MG63 (cell line): ENCODE data around the gene NOTCH1. TPM values are rescaled to one million over a fixed set of nuclear protein-coding genes. Genes with fewer than 3 reads are reported as not detected.
"Not testable (repeated sequence)": the region's sequence is repeated elsewhere in the genome, so short reads cannot be mapped to it uniquely, and the experiment has no call there.

Experiments used
- DNase-seq: peaks from one replicate; pipeline ENCODE4 v3.0.0-alpha.2; 2020
- H3K27me3 ChIP-seq: fragments of 250-450 bp; sonication (Bioruptor Pico); 2 replicates; pipeline ENCODE4 v1.5.1; 2020; ENCODE audit warnings: mild to moderate bottlenecking, moderate library complexity
- H3K36me3 ChIP-seq: fragments of 250-450 bp; sonication (Bioruptor Pico); 2 replicates; pipeline ENCODE4 v1.5.1; 2020; ENCODE audit warnings: mild to moderate bottlenecking, moderate library complexity
- H3K4me3 ChIP-seq: fragments of 250-450 bp; sonication (Bioruptor Pico); 2 replicates; pipeline ENCODE4 v1.5.1; 2020; ENCODE audit warnings: mild to moderate bottlenecking, moderate library complexity
- H3K9me3 ChIP-seq: fragments of 250-450 bp; sonication (Bioruptor Pico); 2 replicates; pipeline ENCODE4 v1.5.1; 2020; ENCODE audit warnings: mild to moderate bottlenecking, moderate library complexity
- total RNA-seq: library from RNA; depleted of rRNA; stranded (reverse); fragments of >200 nt; shearing (Covaris generic); gene quantifications from 2 replicates; pipeline ENCODE4 v1.2.3, GENCODE V29; 2014; ENCODE audit warnings: low replicate concordance

NOTCH1 gene
- total RNA-seq, 1 experiment from 2014 or later: 4.7 TPM

DNA sequence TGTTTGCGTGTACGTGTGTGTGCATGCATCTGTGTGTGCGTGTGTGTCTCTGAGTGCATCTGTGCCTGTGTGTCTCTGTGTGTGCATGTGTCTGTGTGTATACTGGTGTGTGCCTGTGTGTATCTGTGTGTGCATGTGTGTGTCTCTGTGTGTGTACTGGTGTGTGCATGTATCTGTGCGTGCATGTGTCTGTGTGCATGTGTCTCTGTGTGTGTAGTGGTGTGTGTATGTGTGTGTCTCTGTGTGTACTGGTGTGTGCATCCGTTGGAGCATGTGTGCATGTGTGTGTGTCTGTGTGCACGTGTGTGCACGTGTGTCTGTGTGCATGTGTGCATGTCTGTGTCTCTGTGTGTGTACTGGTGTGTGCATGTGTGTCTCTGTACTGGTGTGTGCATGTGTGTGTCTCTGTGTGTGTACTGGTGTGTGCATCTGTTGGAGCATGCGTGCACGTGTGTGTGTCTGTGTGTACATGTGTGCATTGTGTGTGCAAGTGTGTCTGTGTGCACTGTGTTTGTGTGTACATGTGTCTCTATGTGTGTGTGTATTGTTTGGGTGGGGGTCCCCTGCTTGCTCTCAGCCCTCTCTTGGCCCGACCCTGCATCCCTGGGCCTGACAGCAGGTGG is 23.8 kb upstream of the NOTCH1 start:
- Histone ChIP-seq H3K9me3 (no peaks in the 10 kb centered on the region), H3K4me3 (no peak overlapping the region), H3K36me3 (no peaks in the 10 kb centered on the region), H3K27me3 (no peaks in the 10 kb centered on the region)
- DNase-seq: no peak

DNA sequence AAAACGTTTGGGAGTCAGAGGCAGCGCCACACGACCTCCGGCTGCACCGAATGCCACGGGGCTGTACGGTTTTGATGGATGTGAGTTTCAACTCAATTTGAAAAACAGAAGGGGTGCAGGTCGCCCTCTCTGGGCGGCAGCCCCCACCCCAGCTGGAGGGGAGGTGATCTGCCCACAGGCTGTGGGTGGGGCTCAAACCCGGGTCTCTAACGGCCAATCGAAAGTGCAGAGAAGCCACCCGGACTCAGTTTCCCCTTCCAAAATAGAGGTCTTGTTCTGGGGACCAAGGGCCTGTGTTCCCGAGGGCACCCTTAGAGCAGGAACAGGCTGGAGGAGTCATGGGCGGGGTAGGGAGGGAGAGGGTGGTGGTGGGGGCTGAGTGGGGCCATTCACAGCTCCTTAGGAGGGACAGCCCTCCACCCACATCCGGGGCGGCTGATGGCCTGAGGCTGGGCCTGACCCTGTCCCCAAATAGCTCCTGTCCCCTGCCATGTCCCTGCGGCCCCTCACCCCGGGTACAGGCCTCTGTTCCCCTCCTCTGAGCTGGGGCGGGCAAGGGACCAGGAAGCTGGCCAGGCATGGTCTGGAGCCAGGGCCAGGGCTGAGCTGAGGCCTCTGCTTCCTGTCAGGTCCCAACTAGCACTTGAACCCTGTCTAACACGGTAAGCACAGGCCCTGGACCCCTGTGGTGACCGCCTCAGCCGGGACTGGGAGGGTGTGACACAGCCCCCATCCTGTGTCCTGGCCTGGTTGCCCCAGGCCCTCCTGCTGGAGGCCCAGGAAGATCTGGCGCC is 22.6 kb upstream of the NOTCH1 start:
- H3K36me3 ChIP-seq: no peaks in the 10 kb centered on the region
- DNase-seq: peak; percentile 38
- H3K9me3 ChIP-seq: no peaks in the 10 kb centered on the region
- H3K4me3 ChIP-seq: no peak overlapping the region
- no peaks in the 10 kb centered on the region for H3K27me3 ChIP-seq

DNA sequence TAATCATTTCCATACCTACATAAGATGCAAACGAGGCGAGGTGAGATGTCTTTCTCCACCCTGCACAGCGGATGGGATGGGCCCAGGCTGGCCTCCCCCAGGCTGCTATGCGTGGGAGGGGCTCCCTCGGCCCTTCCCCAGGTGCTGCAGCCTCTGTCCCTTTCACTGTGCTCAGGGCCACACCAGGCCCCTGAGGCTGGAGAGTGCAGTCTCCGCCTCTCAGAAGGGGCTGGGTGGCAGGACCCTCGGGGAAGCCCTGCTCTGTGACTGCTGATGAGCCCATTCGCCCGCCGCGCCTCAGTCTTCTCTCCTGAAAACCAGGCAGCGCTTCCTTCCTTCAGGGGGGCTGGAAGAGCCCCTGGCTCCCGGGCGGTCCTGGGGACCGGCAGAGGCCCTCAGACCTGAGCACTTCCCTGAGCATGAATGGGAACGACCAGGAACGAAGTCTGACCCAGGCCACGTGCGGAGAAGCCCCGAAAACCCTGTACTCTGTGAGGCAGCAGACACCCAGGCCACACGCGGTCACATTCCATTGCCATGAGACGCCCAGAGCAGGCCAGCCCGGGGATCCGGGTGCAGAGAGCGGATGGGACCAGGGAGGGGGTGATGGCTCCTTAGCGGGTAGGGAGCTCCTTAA is 21.9 kb upstream of the NOTCH1 start:
- H3K36me3 ChIP-seq: no peaks in the 10 kb centered on the region

DNA sequence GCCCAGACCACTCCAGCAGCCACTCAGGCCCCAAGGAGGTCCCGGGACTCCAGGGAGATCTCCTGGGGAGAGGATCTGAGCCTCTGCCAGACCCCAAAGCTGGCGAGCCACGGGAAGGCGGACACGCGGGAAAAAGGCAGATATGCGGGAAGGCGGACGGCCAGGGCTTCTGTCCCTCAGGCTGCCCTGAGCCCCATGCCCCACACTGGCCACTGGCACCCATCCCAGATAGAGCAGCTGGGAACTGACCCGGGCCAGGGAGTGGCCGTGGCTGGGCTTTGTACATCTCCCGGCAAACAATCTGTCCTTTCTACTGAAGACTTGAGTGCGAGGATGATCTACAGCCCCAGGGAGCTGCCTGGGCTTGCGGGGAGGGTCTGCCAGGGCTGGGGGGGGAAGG is 21.1 kb upstream of the NOTCH1 start:
- no peaks in the 10 kb centered on the region for H3K27me3 ChIP-seq
- H3K9me3 ChIP-seq: no peaks in the 10 kb centered on the region
- no peak overlapping the region for H3K4me3 ChIP-seq
- H3K36me3 ChIP-seq: no peaks in the 10 kb centered on the region
- no peak for DNase-seq

More for the DNA sequence above, 21.9 kb upstream of the NOTCH1 start:
- Histone ChIP-seq H3K27me3 (no peaks in the 10 kb centered on the region), H3K9me3 (no peaks in the 10 kb centered on the region), H3K4me3 (no peak overlapping the region)
- peak; percentile 85 for DNase-seq

DNA sequence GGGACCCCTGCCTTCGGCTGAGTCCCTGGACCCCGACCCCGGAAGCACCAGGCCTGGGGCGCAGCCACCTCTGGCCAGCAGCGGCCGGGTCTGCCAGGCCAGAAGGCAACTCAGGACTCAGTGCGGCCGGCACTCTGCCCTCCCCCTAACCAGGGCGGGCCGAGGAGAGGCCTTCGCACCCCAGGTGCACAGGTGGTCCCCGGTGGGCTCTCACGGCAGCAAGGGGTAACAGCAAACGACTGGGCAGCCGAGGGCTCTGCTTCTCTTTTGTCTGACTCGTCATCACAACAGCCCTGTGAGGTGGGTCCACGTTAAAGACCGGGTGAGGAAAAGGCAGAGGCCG is 20.7 kb upstream of the NOTCH1 start:
- Histone ChIP-seq H3K4me3 (no peak overlapping the region), H3K9me3 (no peaks in the 10 kb centered on the region), H3K27me3 (no peaks in the 10 kb centered on the region), H3K36me3 (no peaks in the 10 kb centered on the region)
- DNase-seq: no peak

DNA sequence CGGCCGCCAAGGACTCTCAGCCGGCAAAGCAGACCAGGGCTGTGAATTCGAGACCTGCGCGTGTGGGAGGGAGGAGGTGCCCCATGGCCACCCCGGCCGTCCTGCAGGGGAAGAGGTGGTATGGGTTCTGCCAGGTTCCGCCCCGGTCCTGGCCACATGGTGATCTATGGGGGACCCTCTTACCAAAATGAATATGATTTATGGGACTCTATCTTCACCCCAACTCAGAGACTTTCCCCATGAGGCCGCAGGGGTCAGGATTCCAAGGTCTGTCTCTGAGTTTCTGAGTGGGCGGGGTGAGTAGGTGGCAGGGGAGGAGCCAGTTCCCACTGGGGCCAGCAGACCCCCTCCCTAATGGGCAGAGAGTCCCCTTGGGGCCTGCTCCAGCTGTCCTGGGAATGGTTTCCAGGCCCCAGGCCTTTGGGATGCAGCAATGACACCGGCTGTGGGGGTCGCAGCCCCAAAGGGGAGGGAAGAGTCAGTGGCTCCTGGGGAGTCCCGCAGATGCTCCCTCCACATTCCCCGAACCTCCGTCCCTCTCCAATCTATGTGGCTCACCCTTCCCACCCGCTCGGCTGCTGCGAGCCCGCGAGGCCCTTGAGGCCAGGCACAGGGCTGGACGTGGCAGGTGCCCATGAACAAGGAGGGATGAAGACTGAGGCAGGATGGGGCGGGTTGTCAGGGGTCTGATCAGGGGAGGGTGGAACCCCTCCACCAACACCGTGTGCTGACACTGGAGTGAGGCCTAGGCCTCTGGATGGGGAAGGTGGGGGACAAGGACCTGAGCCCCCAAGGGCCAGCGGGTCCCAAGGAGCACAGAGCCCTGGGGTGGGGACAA is 20.1 kb upstream of the NOTCH1 start:
- DNase-seq: no peak
- Histone ChIP-seq H3K36me3 (no peaks in the 10 kb centered on the region), H3K4me3 (no peak overlapping the region)

DNA sequence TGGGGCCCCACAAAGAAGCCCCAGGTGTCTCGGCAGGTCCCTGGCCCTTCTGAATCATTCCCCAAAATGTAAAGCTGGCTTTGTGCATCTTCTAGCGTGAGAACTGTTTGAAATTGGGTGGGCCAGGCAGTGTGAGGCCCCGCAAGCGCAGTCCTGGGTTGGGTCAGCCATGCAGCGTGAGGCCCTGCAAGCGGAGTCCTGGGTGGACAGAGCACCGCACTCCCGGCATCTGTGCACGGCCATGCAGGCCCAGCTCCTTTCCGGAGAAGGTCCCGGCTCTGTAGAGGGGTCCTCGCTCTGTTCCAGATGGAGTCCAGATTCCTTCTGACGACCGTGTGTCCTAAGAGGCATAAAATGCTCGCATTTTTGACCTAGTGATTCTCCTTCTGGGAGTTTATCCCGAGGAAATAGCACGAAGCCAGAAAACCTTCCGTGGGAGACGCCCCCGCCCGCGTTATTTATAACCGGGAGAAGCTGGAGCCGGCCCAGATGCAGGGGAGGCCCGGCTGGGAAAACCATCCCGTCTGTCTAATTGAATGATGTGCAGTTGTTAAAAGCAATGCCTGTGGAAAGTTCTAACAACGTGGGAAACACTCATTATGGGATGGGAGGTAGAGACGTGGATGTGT is 19.4 kb upstream of the NOTCH1 start:
- H3K9me3 ChIP-seq: no peaks in the 10 kb centered on the region
- no peak overlapping the region for H3K4me3 ChIP-seq
- no peaks in the 10 kb centered on the region for H3K36me3 ChIP-seq
- no peaks in the 10 kb centered on the region for H3K27me3 ChIP-seq
- DNase-seq: no peak

More for the DNA sequence above, 20.1 kb upstream of the NOTCH1 start:
- Histone ChIP-seq H3K9me3 (no peaks in the 10 kb centered on the region), H3K27me3 (no peaks in the 10 kb centered on the region)

DNA sequence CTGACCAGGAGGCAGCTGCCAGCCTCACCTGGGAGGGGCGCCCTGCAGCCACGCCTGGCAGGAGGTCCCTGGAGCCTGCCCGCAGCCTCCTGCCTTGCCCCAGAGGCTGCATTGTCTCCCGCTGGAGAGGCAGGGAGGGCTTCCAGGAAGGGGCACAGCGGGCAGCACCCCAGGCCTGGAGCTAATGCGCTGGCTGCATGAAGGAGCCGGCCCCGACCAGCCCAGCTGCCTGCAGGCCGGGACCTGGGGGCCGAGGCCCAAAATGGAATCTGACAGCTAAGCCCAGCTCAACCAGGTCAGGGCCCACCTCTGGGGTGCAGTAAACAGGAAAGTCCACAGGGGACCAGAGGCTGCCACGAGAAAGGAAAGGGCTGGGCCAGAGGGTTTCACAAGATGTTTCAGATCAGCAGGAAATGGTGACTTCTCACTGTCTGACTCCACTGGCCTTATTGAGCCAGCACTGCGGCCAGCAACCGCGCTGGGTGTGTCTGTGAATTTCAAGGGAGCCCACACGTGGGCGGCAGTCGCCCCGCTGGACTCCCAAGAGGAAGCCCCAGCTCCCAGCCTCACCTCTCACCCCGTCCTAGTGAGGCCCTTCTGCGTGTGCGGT is 18.6 kb upstream of the NOTCH1 start:
- no peak for DNase-seq
- no peaks in the 10 kb centered on the region for H3K36me3 ChIP-seq
- H3K9me3 ChIP-seq: peaks cover under 1% of the 10 kb centered on the region
- no peak overlapping the region for H3K4me3 ChIP-seq
- no peaks in the 10 kb centered on the region for H3K27me3 ChIP-seq

DNA sequence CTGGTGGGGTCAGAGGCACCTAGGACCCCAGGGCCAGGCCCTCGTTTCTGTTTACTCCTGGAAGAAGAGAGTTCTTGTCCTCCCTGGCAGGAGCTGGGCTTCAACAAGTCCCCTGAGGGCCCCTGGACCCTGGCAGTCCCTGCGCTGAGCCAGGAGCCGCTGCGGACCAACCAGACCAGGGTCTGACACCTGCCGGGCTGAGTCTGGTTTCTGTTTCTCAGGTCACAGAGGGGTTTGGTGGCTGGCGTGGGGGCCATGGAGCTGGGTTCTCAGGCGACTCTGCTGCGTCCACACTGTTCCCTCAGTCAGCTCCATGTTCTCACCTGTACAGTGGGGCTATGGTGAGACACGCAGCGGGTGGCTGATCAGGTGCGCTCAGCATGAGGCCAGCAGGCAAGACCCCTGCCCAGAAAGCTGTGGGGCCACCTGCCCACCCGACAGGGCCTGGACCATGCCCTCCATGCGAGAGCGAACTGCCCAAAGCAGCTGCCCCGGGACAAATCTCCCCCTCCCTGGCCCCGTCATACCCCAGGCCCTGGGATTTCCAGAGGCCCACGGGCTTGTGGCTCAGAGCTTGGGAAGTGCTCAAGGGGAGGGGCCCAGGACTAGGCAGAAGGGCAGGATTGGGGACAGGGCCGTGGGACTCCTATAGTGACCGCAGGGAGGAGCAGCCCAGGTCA is 17.9 kb upstream of the NOTCH1 start:
- no peaks in the 10 kb centered on the region for H3K27me3 ChIP-seq
- DNase-seq: no peak
- no peak overlapping the region for H3K4me3 ChIP-seq
- H3K9me3 ChIP-seq: peaks cover 7% of the 10 kb centered on the region
- H3K36me3 ChIP-seq: no peaks in the 10 kb centered on the region

DNA sequence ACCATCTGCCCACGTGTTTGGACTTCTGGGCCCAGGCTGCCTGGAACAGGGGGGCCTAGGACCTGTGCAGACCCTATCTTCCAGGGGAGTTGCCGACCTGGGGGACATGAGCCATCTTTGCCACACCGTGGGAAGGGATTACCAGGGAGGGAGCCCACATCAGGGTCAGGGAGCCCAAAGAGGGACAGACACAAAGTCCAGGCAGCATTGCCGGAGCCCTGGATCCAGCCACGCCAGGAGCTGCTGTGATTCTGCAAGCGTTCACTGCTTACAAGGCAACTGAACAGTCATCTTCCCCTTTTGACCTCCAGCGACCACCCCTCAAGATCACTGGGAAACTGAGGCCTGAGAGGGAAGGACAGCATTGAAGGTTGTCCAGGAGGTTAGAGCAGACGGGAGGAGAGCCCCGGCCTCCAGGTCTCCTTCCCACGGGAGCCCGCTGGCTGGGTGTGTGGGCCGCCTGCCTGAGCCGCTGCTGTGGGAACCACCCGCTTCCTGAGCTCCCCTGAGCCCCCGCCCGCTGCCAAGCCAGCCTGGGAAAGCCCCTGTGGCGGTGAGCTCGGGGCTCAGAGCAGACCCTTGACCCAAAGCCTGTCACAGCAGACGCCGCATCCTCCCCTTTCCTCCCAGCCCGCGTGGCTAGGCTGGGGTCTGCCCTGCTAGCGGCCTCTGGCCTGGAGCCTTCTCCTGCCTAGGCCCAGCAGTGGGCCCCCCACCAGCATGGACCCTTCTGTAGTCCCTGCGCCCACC is 17.1 kb upstream of the NOTCH1 start:
- H3K27me3 ChIP-seq: no peaks in the 10 kb centered on the region
- no peak overlapping the region for H3K4me3 ChIP-seq
- no peak for DNase-seq
- no peaks in the 10 kb centered on the region for H3K36me3 ChIP-seq
- H3K9me3 ChIP-seq: peaks cover 7% of the 10 kb centered on the region

DNA sequence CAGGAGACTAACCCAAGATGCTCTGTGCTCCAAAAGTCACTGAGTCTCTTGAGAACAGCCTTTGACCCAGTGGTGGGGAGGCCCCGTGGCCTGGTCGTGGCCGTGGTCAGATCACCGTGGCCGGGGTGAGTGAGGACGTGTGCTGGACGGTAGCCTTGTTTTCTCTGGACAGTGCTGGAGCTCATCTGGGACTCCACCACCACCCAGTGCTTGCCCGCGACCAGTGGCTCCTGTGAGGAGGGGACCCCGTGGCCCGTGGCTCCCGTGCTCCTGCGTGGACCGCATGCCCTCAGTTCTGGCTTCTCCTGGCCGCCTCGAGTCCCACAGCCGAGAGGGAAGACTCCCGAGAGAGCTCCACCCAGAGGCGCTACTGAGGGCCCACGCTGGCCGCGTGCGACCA is 15.9 kb upstream of the NOTCH1 start:
- Histone ChIP-seq H3K36me3 (no peaks in the 10 kb centered on the region), H3K27me3 (no peaks in the 10 kb centered on the region), H3K9me3 (peaks cover 7% of the 10 kb centered on the region), H3K4me3 (no peak overlapping the region)
- no peak for DNase-seq

DNA sequence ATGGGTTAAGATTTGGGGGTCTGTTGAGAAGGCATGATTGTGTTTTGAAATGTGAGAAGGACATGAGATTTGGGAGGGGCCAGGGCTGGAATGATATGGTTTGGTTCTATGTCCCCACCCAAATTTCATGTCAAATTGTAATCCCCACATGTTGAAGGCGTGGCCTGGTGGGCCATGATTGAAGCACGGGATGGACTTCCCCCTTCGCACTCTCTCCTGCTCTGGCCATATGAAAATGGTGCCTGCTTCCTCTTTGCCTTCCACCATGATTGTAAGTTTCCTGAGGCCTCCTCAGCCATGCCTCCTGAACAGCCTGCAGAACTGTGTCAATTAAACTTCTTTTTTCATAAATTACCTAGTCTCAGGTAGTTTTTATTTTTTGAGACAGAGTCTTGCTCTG is 14.7 kb upstream of the NOTCH1 start:
- Histone ChIP-seq H3K9me3 (peaks cover 7% of the 10 kb centered on the region), H3K27me3 (no peaks in the 10 kb centered on the region)

DNA sequence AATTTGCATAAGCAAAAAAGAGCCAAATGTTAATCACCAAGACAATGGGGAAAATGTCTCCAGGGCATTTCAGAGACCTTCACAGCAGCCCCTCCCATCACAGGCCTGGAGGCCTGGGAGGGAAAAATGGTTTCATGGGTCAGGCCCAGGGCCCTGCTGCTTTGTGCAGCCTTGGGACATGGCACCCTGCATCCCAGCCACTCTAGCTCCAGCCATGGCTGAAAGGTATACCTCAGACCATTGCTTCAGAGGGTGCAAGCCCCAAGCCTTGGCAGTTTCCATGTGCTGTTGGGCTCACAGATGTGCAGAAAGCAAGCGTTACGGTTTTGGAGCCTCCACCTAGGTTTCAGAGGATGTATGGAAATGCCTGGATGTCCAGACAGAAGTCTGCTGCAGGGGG is 13.5 kb upstream of the NOTCH1 start:
- H3K27me3 ChIP-seq, H3K36me3 ChIP-seq, H3K4me3 ChIP-seq, H3K9me3 ChIP-seq, DNase-seq: not testable (repeated sequence)

More for the DNA sequence above, 14.7 kb upstream of the NOTCH1 start:
- Histone ChIP-seq H3K4me3 (no peak overlapping the region), H3K36me3 (no peaks in the 10 kb centered on the region)
- no peak for DNase-seq

DNA sequence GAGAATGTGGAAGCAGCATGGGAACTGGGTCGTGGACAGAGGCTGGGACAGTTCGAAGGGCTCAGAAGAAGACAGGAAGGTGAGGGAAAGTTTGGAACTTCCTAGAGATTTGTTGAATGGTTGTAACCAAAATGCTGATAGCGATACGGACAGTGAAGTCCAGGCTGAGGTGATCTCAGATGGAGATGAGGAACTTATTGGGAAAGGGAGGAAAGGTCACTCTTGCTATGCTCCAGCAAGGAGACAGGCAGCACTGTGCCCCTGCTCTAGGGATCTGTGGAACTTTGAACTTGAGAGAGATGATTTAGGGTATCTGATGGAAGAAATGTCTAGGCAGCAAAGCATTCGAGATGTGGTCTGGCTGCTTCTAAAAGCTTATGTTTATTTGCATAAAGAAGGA is 13.0 kb upstream of the NOTCH1 start:
- H3K9me3 ChIP-seq, H3K4me3 ChIP-seq, H3K36me3 ChIP-seq, H3K27me3 ChIP-seq, DNase-seq: not testable (repeated sequence)

DNA sequence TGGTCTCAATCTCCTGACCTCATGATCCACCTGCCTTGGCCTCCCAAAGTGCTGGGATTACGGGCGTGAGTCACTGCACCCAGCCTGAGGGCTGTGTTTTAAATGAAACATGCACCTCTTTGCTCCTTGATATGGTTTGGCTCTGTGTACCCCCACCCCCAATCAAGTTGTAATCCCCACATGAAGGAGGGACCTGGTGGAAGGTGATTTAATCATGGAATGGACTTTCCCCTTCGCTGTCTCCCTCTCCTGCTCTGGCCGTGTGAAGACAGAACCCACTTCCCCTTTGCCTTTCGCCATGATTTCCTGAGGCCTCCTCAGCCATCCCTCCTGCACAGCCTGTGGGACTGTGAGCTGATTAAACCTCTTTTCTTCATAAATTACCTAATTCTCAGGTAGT is 12.5 kb upstream of the NOTCH1 start:
- Histone ChIP-seq H3K27me3 (no peaks in the 10 kb centered on the region), H3K36me3 (no peaks in the 10 kb centered on the region), H3K4me3 (no peak overlapping the region), H3K9me3 (peaks cover 7% of the 10 kb centered on the region)
- no peak for DNase-seq
